GM12878 (cell line): ENCODE results near the gene USP2. TPM values are rescaled to one million over a fixed set of nuclear protein-coding genes. Genes with fewer than 3 reads are reported as not detected.

Experiments
- ATAC-seq: fragments of 200-7000 bp; cut with Tn5 transposase; 3 replicates; pipeline ENCODE4 v1.9.1; 2020; ENCODE audit warnings: mild to moderate bottlenecking, moderate library complexity
- BruUV-seq: library from RNA; stranded (reverse); fragments of 400-500 nt; replicated peaks from 2 replicates; lab custom pipeline; 2021; lab: Mats Ljungman, UMichigan
- CTCF ChIA-PET: fragments of 300-600 bp; sonication (Branson Sonifier 250); formaldehyde crosslinking; extraction: SDS; loops from one replicate; lab custom pipeline; 2021; ENCODE audit warnings: inconsistent platforms; lab: Yijun Ruan, JAX
- POLR2A ChIA-PET: fragments of 350-600 bp; formaldehyde crosslinking; extraction: SDS; loops from one replicate; lab custom pipeline; 2021; ENCODE audit warnings: inconsistent platforms; lab: Charles Lee
- RAD21 ChIA-PET: fragments of 300-600 bp; sonication (Branson Sonifier 250); formaldehyde crosslinking; loops from one replicate; lab custom pipeline; 2023; ENCODE audit warnings: antibody characterized with exemption; ENCODE audit not compliant: unreplicated experiment; lab: Charles Lee
- SMC1A ChIA-PET: fragments of 300-600 bp; sonication (Branson Sonifier 250); formaldehyde crosslinking; loops from one replicate; lab custom pipeline; 2023; ENCODE audit not compliant: unreplicated experiment, uncharacterized antibody; lab: Charles Lee
- DNase-seq: peaks from one replicate; pipeline ENCODE4 v3.0.0-alpha.2; 2011; ENCODE audit warnings: low read depth, low spot score
- FAIRE-seq: peaks from 3 replicates; lab custom pipeline; 2011; peaks lifted over from hg19 to GRCh38; lab: Jason Lieb, UNC
- H2AFZ ChIP-seq: 2 replicates; pipeline ENCODE4 v1.6.0; 2011; ENCODE audit warnings: low read depth, low read length, control low read depth; ENCODE audit not compliant: control insufficient read depth
- H3K27ac ChIP-seq: 2 replicates; pipeline ENCODE4 v1.5.1; 2011; ENCODE audit warnings: control low read depth; ENCODE audit not compliant: control insufficient read depth, insufficient read depth
- H3K27me3 ChIP-seq, 2 experiments: replicated peaks in 1 of 2; 2 replicates each; pipeline versions ENCODE4 v1.6.0 to v1.6.1; 2011; ENCODE audit warnings: low read length in 1 of 2; ENCODE audit not compliant: control insufficient read depth in 2 of 2, insufficient read depth in 2 of 2
- H3K36me3 ChIP-seq, 2 experiments: 2 replicates each; pipeline ENCODE4 v1.5.1; 2011; ENCODE audit warnings: low read length in 1 of 2; ENCODE audit not compliant: control insufficient read depth in 2 of 2, insufficient read depth in 2 of 2
- H3K4me1 ChIP-seq: 2 replicates; pipeline ENCODE4 v1.6.1; 2011; ENCODE audit warnings: mild to moderate bottlenecking, low read length, moderate library complexity, mixed read lengths; ENCODE audit not compliant: control insufficient read depth, insufficient read depth
- H3K4me2 ChIP-seq: 2 replicates; pipeline ENCODE4 v1.6.0; 2011; ENCODE audit warnings: control low read depth; ENCODE audit not compliant: control insufficient read depth, insufficient read depth
- H3K4me3 ChIP-seq: fragments of 200-600 bp; sonication (generic); 2 replicates; pipeline ENCODE4 v1.5.1; 2016
- H3K79me2 ChIP-seq: 2 replicates; pipeline ENCODE4 v1.6.0; 2011; ENCODE audit warnings: low read length; ENCODE audit not compliant: control insufficient read depth, insufficient read depth
- H3K9ac ChIP-seq: 2 replicates; pipeline ENCODE4 v1.8.0; 2011; ENCODE audit warnings: low read length, control low read depth, mixed read lengths; ENCODE audit not compliant: control insufficient read depth, insufficient read depth
- H3K9me3 ChIP-seq: replicated peaks from 3 replicates; pipeline ENCODE4 v1.5.1; 2011; ENCODE audit warnings: mild to moderate bottlenecking, low read length; ENCODE audit not compliant: control insufficient read depth, insufficient read depth
- H4K20me1 ChIP-seq: 2 replicates; pipeline ENCODE4 v1.6.0; 2011; ENCODE audit not compliant: control insufficient read depth, insufficient read depth
- CEBPZ ChIP-seq: fragments of 150-350 bp; IDR thresholded peaks from 2 replicates; pipeline ENCODE4 v1.6.1; 2016; ENCODE audit warnings: low read depth, low read length
- FOXM1 ChIP-seq: IDR thresholded peaks from 2 replicates; pipeline ENCODE4 v1.6.1; 2012; ENCODE audit warnings: low read depth, mild to moderate bottlenecking, inconsistent platforms, low read length, moderate library complexity
- KLF5 ChIP-seq: fragments of 450-650 bp; IDR thresholded peaks from 2 replicates; pipeline ENCODE4 v1.6.1; 2014; ENCODE audit warnings: mild to moderate bottlenecking; ENCODE audit not compliant: partially characterized antibody
- SMC3 ChIP-seq: IDR thresholded peaks from 2 replicates; pipeline ENCODE4 v1.6.1; 2011; ENCODE audit warnings: low read length, improper control_type of control experiment, borderline replicate concordance
- TCF7 ChIP-seq: IDR thresholded peaks from 2 replicates; pipeline ENCODE4 v1.6.1; 2014; ENCODE audit warnings: antibody characterized with exemption, borderline replicate concordance
- in situ Hi-C: fragments of 300-500 bp; cut with MboI; formaldehyde crosslinking; loops from 9 replicates; pipeline ENCODE4 v1.14.3; 2018; ENCODE audit warnings: mixed read lengths
- intact Hi-C: fragments of 100-400 bp; cut with micrococcal nuclease; formaldehyde crosslinking; loops from one replicate; pipeline ENCODE4 v1.14.2; 2022; ENCODE audit not compliant: unreplicated experiment
- polyA plus RNA-seq, 11 experiments: library from polyadenylated mRNA; depleted of rRNA in 4 of 11; unstranded in 6 of 11; stranded (reverse) in 5 of 11; fragments of >200 nt; fragmentation: Nextera tagmentation in 4 of 11; fragmentation: Illumina TruSeq in 1 of 11; extraction: Ambion mirVana in 4 of 11; extraction: Trizol in 1 of 11; gene quantifications; 1 replicate in 1 of 11; 2 replicates in 10 of 11; pipeline versions ENCODE4 v1.2.1 to v1.2.3, GENCODE V29; 2011 to 2016; ENCODE audit warnings: inconsistent platforms in 2 of 11, missing spikeins in 2 of 11, low read depth in 1 of 11
- total RNA-seq, 4 experiments: library from RNA; depleted of rRNA in 3 of 4; stranded (reverse); fragments of >200 nt in 3 of 4; fragmentation: Illumina TruSeq in 1 of 4; extraction: Trizol in 1 of 4; gene quantifications; 2 replicates each; pipeline versions ENCODE4 v1.2.1 to v1.2.3, GENCODE V29; 2013 to 2021
- TF ChIP-seq, protein P1 (sequence below), 3 experiments: IDR thresholded peaks in 2 of 3; conservative IDR thresholded peaks in 1 of 3; 2 replicates each; pipeline ENCODE4 v1.5.1; 2011; ENCODE audit warnings: low read depth in 3 of 3, low read length in 3 of 3, mild to moderate bottlenecking in 3 of 3, control low read depth in 2 of 3, moderate library complexity in 2 of 3, inconsistent platforms in 1 of 3, mixed read lengths in 1 of 3; ENCODE audit not compliant: control insufficient read depth in 2 of 3, insufficient read depth in 1 of 3; ENCODE audit errors: extremely low read depth in 1 of 3

Gene USP2
- total and polyA plus RNA-seq, 10 of the 15 experiments (the other 5 are each of a cell fraction or from before 2014, with no cell fraction given), result 0.03 to 0.13 (median 0.06) TPM; not detected in 4

DNA sequence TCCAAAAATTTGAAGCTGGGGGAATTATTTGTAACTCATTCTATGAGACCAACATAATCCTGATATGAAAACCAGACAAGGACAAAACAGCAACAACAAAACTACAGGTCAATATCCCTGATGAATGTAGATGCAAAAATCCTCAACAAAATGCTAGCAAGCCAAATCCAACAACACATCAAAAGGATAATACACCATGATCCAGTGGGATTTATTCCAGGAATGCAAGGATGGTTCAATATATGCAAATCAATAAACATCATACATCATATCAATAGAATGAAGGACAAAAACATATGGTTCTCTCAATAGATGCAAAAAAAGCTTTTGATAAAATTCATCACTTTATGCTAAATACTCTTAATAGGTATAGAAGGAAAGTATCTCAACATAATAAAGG, 19.4 kb upstream of the USP2 start:
- no peaks in the 10 kb centered on the region; the same call in 1 of the 3 replicates for H3K9me3 ChIP-seq
- intact Hi-C loops, result no loop called here
- no peaks in the 10 kb centered on the region for H3K79me2 ChIP-seq
- TF ChIP-seq TCF7 (no peak), CEBPZ (no peak), FOXM1 (no peak), KLF5 (no peak), SMC3 (no peak)
- TF ChIP-seq, protein P1, sequence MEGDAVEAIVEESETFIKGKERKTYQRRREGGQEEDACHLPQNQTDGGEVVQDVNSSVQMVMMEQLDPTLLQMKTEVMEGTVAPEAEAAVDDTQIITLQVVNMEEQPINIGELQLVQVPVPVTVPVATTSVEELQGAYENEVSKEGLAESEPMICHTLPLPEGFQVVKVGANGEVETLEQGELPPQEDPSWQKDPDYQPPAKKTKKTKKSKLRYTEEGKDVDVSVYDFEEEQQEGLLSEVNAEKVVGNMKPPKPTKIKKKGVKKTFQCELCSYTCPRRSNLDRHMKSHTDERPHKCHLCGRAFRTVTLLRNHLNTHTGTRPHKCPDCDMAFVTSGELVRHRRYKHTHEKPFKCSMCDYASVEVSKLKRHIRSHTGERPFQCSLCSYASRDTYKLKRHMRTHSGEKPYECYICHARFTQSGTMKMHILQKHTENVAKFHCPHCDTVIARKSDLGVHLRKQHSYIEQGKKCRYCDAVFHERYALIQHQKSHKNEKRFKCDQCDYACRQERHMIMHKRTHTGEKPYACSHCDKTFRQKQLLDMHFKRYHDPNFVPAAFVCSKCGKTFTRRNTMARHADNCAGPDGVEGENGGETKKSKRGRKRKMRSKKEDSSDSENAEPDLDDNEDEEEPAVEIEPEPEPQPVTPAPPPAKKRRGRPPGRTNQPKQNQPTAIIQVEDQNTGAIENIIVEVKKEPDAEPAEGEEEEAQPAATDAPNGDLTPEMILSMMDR (IDR thresholded peaks at IDR 0.05 in 2 of 3, conservative IDR thresholded peaks at IDR 0.05 in 1 of 3; ENCODE audit: control insufficient read depth in 2 of 3, extremely low read depth in 1 of 3, insufficient read depth in 1 of 3, low read depth in 3 of 3, low read length in 3 of 3), result no peak
- H3K36me3 ChIP-seq, result no peaks in the 10 kb centered on the region
- DNase-seq (no peak), ATAC-seq (no peak), FAIRE-seq (no peak)
- H3K4me2 ChIP-seq, result no peak overlapping the region
- no peaks in the 10 kb centered on the region for H3K4me1 ChIP-seq
- POLR2A ChIA-PET, result no interaction called here
- no TSS peak for BruUV-seq
- RAD21 ChIA-PET, result no interaction called here
- no peak overlapping the region for H3K4me3 ChIP-seq
- SMC1A ChIA-PET, result no interaction called here
- no peak overlapping the region for H3K9ac ChIP-seq
- CTCF ChIA-PET, result interaction anchor here (1.1 kb wide), 1 partner anchor 44 kb away, joined by 3 read pairs; no protein-coding TSS in a partner anchor
- H2AFZ ChIP-seq, result no peak overlapping the region
- no peaks in the 10 kb centered on the region for H3K27me3 ChIP-seq
- in situ Hi-C loops, result no loop called here
- H4K20me1 ChIP-seq, result no peaks in the 10 kb centered on the region
- H3K27ac ChIP-seq, result no peak overlapping the region
